Measurements from ENCODE around the gene VTI1B.
"Not testable (repeated sequence)": the region's sequence is repeated elsewhere in the genome, so short reads cannot be mapped to it uniquely, and the experiment has no call there.

The VTI1B gene

GRCh38 chr14:67704484-67705089 is 30.2 kb upstream of the VTI1B start:
- Histone ChIP-seq H3K79me2 (ENCODE audit: control insufficient read depth, low read length) (no peaks in the 10 kb centered on the region), H3K4me3 (ENCODE audit: low read length) (no peak overlapping the region), H3K27ac (ENCODE audit: low read depth, low read length) (no peak overlapping the region), H3K27me3 (ENCODE audit: control insufficient read depth, low read length) (peaks cover 3% of the 10 kb centered on the region; the same call in 1 of the 2 replicates), H3K36me3 (ENCODE audit: control insufficient read depth, low read length) (no peaks in the 10 kb centered on the region), H3F3A (ENCODE audit: control insufficient read depth, insufficient read depth) (no peaks in the 10 kb centered on the region), H3K9me2 (replicated peaks; ENCODE audit: control insufficient read depth, low read length) (no peaks in the 10 kb centered on the region), H3K4me2 (ENCODE audit: low read length) (no peak overlapping the region; the same call in 1 of the 2 replicates), H3K9me3 (ENCODE audit: control insufficient read depth, insufficient read depth, low read length) (peaks cover 10% of the 10 kb centered on the region), H3K4me1 (ENCODE audit: control insufficient read depth, low read length) (peaks cover 5% of the 10 kb centered on the region), H4K20me1 (ENCODE audit: control insufficient read depth, insufficient read depth, low read depth, low read length) (no peaks in the 10 kb centered on the region)
- peak; percentile 68 for TF ChIP-seq CTCF (IDR thresholded peaks at IDR 0.05; ENCODE audit: low read depth, low read length, poor library complexity, severe bottlenecking)
- no peak for TF ChIP-seq EZH2phosphoT487 (IDR thresholded peaks at IDR 0.05; ENCODE audit: borderline replicate concordance, low read length)

- H3K4me2 ChIP-seq (ENCODE audit: low read length), result no peak overlapping the region; the same call in 1 of the 2 replicates
- no peak overlapping the region for H3K4me3 ChIP-seq (ENCODE audit: low read length)
- H3K4me1 ChIP-seq (ENCODE audit: control insufficient read depth, low read length), result peaks cover 5% of the 10 kb centered on the region
- no peaks in the 10 kb centered on the region for H3K79me2 ChIP-seq (ENCODE audit: control insufficient read depth, low read length)
- TF ChIP-seq CTCF (IDR thresholded peaks at IDR 0.05; ENCODE audit: low read depth, low read length, poor library complexity, severe bottlenecking) (no peak), EZH2phosphoT487 (IDR thresholded peaks at IDR 0.05; ENCODE audit: borderline replicate concordance, low read length) (no peak)
- H3K36me3 ChIP-seq (ENCODE audit: control insufficient read depth, low read length), result no peaks in the 10 kb centered on the region
- H4K20me1 ChIP-seq (ENCODE audit: control insufficient read depth, insufficient read depth, low read depth, low read length), result no peaks in the 10 kb centered on the region
- H3K9me3 ChIP-seq (ENCODE audit: control insufficient read depth, insufficient read depth, low read length), result peaks cover 7% of the 10 kb centered on the region
- H3F3A ChIP-seq (ENCODE audit: control insufficient read depth, insufficient read depth), result no peaks in the 10 kb centered on the region
- no peak overlapping the region for H3K27ac ChIP-seq (ENCODE audit: low read depth, low read length)
- no peaks in the 10 kb centered on the region for H3K9me2 ChIP-seq (replicated peaks; ENCODE audit: control insufficient read depth, low read length)
- H3K27me3 ChIP-seq (ENCODE audit: control insufficient read depth, low read length), result peaks cover 3% of the 10 kb centered on the region; the same call in 1 of the 2 replicates
These were observed 29.6 kb upstream of the VTI1B start for GRCh38 chr14:67703997-67704396.

GRCh38 chr14:67701492-67701891 is 27.1 kb upstream of the VTI1B start, which contains the start of gene RDH12:
Gene RDH12 (plus strand): TSS chr14:67701886. CDS start chr14:67722643, 20,757 bp downstream.
- not testable (repeated sequence) for H3K9me3 ChIP-seq (ENCODE audit: control insufficient read depth, insufficient read depth, low read length); H3K9me2 ChIP-seq (replicated peaks; ENCODE audit: control insufficient read depth, low read length); H3K4me1 ChIP-seq (ENCODE audit: control insufficient read depth, low read length); H3K4me3 ChIP-seq (ENCODE audit: low read length); H3K79me2 ChIP-seq (ENCODE audit: control insufficient read depth, low read length); H3K27ac ChIP-seq (ENCODE audit: low read depth, low read length); H3K4me2 ChIP-seq (ENCODE audit: low read length); H4K20me1 ChIP-seq (ENCODE audit: control insufficient read depth, insufficient read depth, low read depth, low read length); H3K27me3 ChIP-seq (ENCODE audit: control insufficient read depth, low read length); H3K36me3 ChIP-seq (ENCODE audit: control insufficient read depth, low read length); H3F3A ChIP-seq (ENCODE audit: control insufficient read depth, insufficient read depth)

- Histone ChIP-seq H3K9me3 (ENCODE audit: control insufficient read depth, insufficient read depth, low read length) (no peaks in the 10 kb centered on the region), H4K20me1 (ENCODE audit: control insufficient read depth, insufficient read depth, low read depth, low read length) (peaks cover 3% of the 10 kb centered on the region; the same call in 1 of the 2 replicates), H3K4me3 (ENCODE audit: low read length) (no peak overlapping the region), H3K27me3 (ENCODE audit: control insufficient read depth, low read length) (no peaks in the 10 kb centered on the region), H3K27ac (ENCODE audit: low read depth, low read length) (no peak overlapping the region), H3F3A (ENCODE audit: control insufficient read depth, insufficient read depth) (no peaks in the 10 kb centered on the region), H3K9me2 (replicated peaks; ENCODE audit: control insufficient read depth, low read length) (no peaks in the 10 kb centered on the region), H3K4me2 (ENCODE audit: low read length) (no peak overlapping the region), H3K4me1 (ENCODE audit: control insufficient read depth, low read length) (peaks cover 6% of the 10 kb centered on the region), H3K36me3 (ENCODE audit: control insufficient read depth, low read length) (peaks cover 13% of the 10 kb centered on the region), H3K79me2 (ENCODE audit: control insufficient read depth, low read length) (peaks cover 23% of the 10 kb centered on the region)
- TF ChIP-seq CTCF (IDR thresholded peaks at IDR 0.05; ENCODE audit: low read depth, low read length, poor library complexity, severe bottlenecking) (no peak), EZH2phosphoT487 (IDR thresholded peaks at IDR 0.05; ENCODE audit: borderline replicate concordance, low read length) (no peak)
These were observed 23.7 kb upstream of the VTI1B start for GRCh38 chr14:67698179-67698578.

Data from DOHH2 (cell line).